BLaER1 treated with 17β-estradiol and CSF1 and Interleukin-3, amounts not matched to agents 10 nM and 100 nM (cell line): Measurements from ENCODE around the gene GET4.
"Not testable (repeated sequence)": the region's sequence is repeated elsewhere in the genome, so short reads cannot be mapped to it uniquely, and the experiment has no call there.

Experiments used
- H3K27ac ChIP-seq, 11 experiments: shearing (Covaris generic); formaldehyde crosslinking; 2 replicates each; pipeline ENCODE4 v1.8.1; 2022
- H3K27me3 ChIP-seq, 11 experiments: shearing (Covaris generic); formaldehyde crosslinking; 2 replicates each; pipeline ENCODE4 v1.8.1; 2022
- H3K36me3 ChIP-seq, 11 experiments: shearing (Covaris generic); formaldehyde crosslinking; 2 replicates each; pipeline ENCODE4 v1.8.1; 2022
- H3K4me1 ChIP-seq, 10 experiments: shearing (Covaris generic); formaldehyde crosslinking; 2 replicates each; pipeline ENCODE4 v1.8.1; 2022
- H3K4me2 ChIP-seq, 11 experiments: shearing (Covaris generic); formaldehyde crosslinking; 2 replicates each; pipeline ENCODE4 v1.8.1; 2022
- H3K4me3 ChIP-seq, 10 experiments: shearing (Covaris generic); formaldehyde crosslinking; 2 replicates each; pipeline ENCODE4 v1.8.1; 2022
- H3K9ac ChIP-seq, 11 experiments: shearing (Covaris generic); formaldehyde crosslinking; 2 replicates each; pipeline ENCODE4 v1.8.1; 2022
- H3K9me3 ChIP-seq, 11 experiments: shearing (Covaris generic); formaldehyde crosslinking; replicated peaks in 1 of 11; 2 replicates each; pipeline ENCODE4 v1.8.1; 2022
- H4K20me1 ChIP-seq, 11 experiments: shearing (Covaris generic); formaldehyde crosslinking; 2 replicates each; pipeline ENCODE4 v1.8.1; 2022
- Cebpa-rat ChIP-seq, 11 experiments: shearing (Covaris generic); IDR thresholded peaks; 2 replicates each; pipeline ENCODE4 v1.8.1; 2022

The GET4 gene

DNA sequence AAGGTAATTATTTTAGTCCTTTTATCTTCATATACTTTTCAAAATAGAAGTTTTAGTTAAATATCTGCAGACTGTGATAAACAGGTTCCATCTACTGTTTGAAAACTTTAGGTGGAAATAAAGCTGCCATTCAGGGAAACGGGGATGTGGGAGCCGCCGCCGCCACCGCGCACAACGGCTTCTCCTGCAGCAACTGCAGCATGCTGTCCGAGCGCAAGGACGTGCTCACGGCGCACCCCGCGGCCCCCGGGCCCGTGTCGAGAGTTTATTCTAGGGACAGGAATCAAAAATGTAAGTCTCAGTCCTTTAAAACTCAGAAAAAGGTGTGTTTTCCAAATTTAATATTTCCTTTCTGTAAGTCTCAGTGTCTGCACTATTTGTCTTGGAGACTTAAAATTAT lies 33.1 kb upstream of the GET4 start:
- Histone ChIP-seq H3K27ac (no peak overlapping the region), H4K20me1 (peaks cover 10 to 89% (median 75%) of the 10 kb centered on the region in 11 experiments; a peak in 20 of 22 replicates), H3K4me1 (peaks cover 0 to 7% (median 5%) of the 10 kb centered on the region in 10 experiments; a peak in 8 of 20 replicates), H3K4me3 (no peak overlapping the region), H3K9ac (no peak overlapping the region), H3K9me3 (peaks cover 0 to 25% (median 0%) of the 10 kb centered on the region in 11 experiments; a peak in 9 of 22 replicates), H3K36me3 (peaks cover 83 to 100% (median 93%) of the 10 kb centered on the region in 11 experiments), H3K4me2 (no peak overlapping the region), H3K27me3 (no peaks in the 10 kb centered on the region)
- no peak for TF ChIP-seq Cebpa-rat (IDR thresholded peaks at IDR 0.05)

GRCh38 chr7:844043-844442 lies 32.3 kb upstream of the GET4 start:
- peaks cover 82 to 100% (median 93%) of the 10 kb centered on the region in 11 experiments for H3K36me3 ChIP-seq
- peaks cover 2 to 89% (median 69%) of the 10 kb centered on the region in 11 experiments; a peak in 20 of 22 replicates for H4K20me1 ChIP-seq
- peaks cover 0 to 25% (median 0%) of the 10 kb centered on the region in 11 experiments; a peak in 9 of 22 replicates for H3K9me3 ChIP-seq
- no peaks in the 10 kb centered on the region for H3K27me3 ChIP-seq
- H3K4me3 ChIP-seq = no peak overlapping the region
- no peak overlapping the region for H3K9ac ChIP-seq
- no peak for TF ChIP-seq Cebpa-rat (IDR thresholded peaks at IDR 0.05)
- no peak overlapping the region for H3K4me2 ChIP-seq
- peaks cover 0 to 3% (median 0%) of the 10 kb centered on the region in 10 experiments; a peak in 4 of 20 replicates for H3K4me1 ChIP-seq
- H3K27ac ChIP-seq = no peak overlapping the region

DNA sequence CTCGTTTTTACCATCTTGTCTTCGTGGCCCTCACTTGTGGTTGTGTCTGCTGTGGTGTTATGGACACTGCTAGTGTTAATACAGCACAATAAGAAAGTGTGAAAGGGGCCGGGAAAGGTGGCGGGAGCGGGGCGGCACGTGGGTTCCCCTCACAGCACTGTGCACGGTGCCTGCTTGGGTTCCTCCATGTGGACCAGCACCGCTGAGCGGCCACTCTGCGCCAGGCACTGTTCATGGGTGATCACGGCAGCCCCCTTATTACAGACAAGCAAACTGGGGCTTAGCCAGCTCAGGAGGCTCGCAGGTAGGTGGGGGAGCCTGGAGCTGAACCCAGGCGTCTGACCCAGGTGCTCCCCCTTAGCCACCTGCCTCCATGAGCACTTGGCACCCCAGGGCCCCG lies 31.8 kb upstream of the GET4 start:
- peaks cover 0 to 25% (median 0%) of the 10 kb centered on the region in 11 experiments; a peak in 9 of 22 replicates for H3K9me3 ChIP-seq
- no peak overlapping the region for H3K27ac ChIP-seq
- H3K4me3 ChIP-seq = no peak overlapping the region
- no peak overlapping the region for H3K4me2 ChIP-seq
- no peaks in the 10 kb centered on the region for H3K27me3 ChIP-seq
- no peak overlapping the region; a peak in 1 of 22 replicates for H3K9ac ChIP-seq
- H4K20me1 ChIP-seq = peaks cover 0 to 89% (median 69%) of the 10 kb centered on the region in 11 experiments; a peak in 20 of 22 replicates
- no peak for TF ChIP-seq Cebpa-rat (IDR thresholded peaks at IDR 0.05)
- peaks cover 83 to 100% (median 93%) of the 10 kb centered on the region in 11 experiments for H3K36me3 ChIP-seq
- H3K4me1 ChIP-seq = no peaks in the 10 kb centered on the region

DNA sequence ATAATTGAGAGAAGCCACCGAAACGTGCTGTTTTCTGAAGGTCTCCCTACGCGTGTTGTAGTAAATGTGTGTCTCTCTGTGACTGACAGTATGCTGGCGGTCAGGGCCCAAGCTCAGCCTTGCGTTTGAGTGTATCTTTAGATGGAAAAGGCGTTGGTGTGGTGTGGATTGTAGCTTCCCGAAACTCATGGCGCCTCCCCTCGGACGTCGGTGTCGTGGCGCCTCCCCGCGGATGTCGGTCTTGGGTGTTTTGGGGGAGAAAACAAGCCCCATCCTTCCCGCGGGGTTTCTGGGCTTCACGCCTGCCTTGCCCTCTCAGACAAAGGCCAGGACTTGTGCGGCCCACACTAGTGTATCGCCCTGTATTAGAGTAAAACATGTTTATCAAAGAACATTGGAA lies 31.3 kb upstream of the GET4 start:
- no peak overlapping the region for H3K4me3 ChIP-seq
- H4K20me1 ChIP-seq = peaks cover 0 to 89% (median 69%) of the 10 kb centered on the region in 11 experiments; a peak in 20 of 22 replicates
- no peaks in the 10 kb centered on the region for H3K27me3 ChIP-seq
- H3K27ac ChIP-seq = no peak overlapping the region
- H3K9ac ChIP-seq = no peak overlapping the region
- H3K4me2 ChIP-seq = no peak overlapping the region
- no peak for TF ChIP-seq Cebpa-rat (IDR thresholded peaks at IDR 0.05)
- H3K9me3 ChIP-seq = peaks cover 0 to 25% (median 0%) of the 10 kb centered on the region in 11 experiments; a peak in 9 of 22 replicates
- H3K36me3 ChIP-seq = peaks cover 83 to 100% (median 93%) of the 10 kb centered on the region in 11 experiments
- no peaks in the 10 kb centered on the region for H3K4me1 ChIP-seq

- Histone ChIP-seq H3K4me3 (no peak overlapping the region), H3K36me3 (peaks cover 85 to 100% (median 95%) of the 10 kb centered on the region in 11 experiments), H3K9ac (no peak overlapping the region), H3K27me3 (no peaks in the 10 kb centered on the region), H3K4me1 (no peaks in the 10 kb centered on the region), H3K27ac (no peak overlapping the region), H4K20me1 (peaks cover 0 to 90% (median 70%) of the 10 kb centered on the region in 11 experiments; a peak in 20 of 22 replicates), H3K4me2 (no peak overlapping the region), H3K9me3 (peaks cover 0 to 25% (median 0%) of the 10 kb centered on the region in 11 experiments; a peak in 9 of 22 replicates)
- no peak for TF ChIP-seq Cebpa-rat (IDR thresholded peaks at IDR 0.05)
These were observed 30.6 kb upstream of the GET4 start for GRCh38 chr7:845731-846130.

- Histone ChIP-seq H4K20me1 (peaks cover 4 to 96% (median 74%) of the 10 kb centered on the region in 11 experiments; a peak in 21 of 22 replicates), H3K36me3 (peaks cover 86 to 100% (median 96%) of the 10 kb centered on the region in 11 experiments), H3K9me3 (peaks cover 0 to 25% (median 0%) of the 10 kb centered on the region in 11 experiments; a peak in 9 of 22 replicates)
- H3K27me3 ChIP-seq, H3K4me2 ChIP-seq, H3K9ac ChIP-seq, H3K4me1 ChIP-seq, H3K27ac ChIP-seq, H3K4me3 ChIP-seq: not testable (repeated sequence)
These were observed 29.2 kb upstream of the GET4 start for GRCh38 chr7:846958-847650.

- Histone ChIP-seq H3K36me3 (peaks cover 86 to 100% (median 96%) of the 10 kb centered on the region in 11 experiments), H3K9me3 (peaks cover 0 to 25% (median 0%) of the 10 kb centered on the region in 11 experiments; a peak in 9 of 22 replicates), H4K20me1 (peaks cover 4 to 95% (median 74%) of the 10 kb centered on the region in 11 experiments; a peak in 21 of 22 replicates)
- H3K4me1 ChIP-seq, H3K4me3 ChIP-seq, H3K9ac ChIP-seq, H3K27me3 ChIP-seq, H3K4me2 ChIP-seq, H3K27ac ChIP-seq: not testable (repeated sequence)
These were observed 28.6 kb upstream of the GET4 start for GRCh38 chr7:847728-848127.

GRCh38 chr7:849145-849544 lies 27.2 kb upstream of the GET4 start:
- peaks cover 0 to 25% (median 0%) of the 10 kb centered on the region in 11 experiments; a peak in 9 of 22 replicates for H3K9me3 ChIP-seq
- H3K27ac ChIP-seq = no peak overlapping the region
- H3K36me3 ChIP-seq = peaks cover 86 to 100% (median 96%) of the 10 kb centered on the region in 11 experiments
- TF ChIP-seq Cebpa-rat (IDR thresholded peaks at IDR 0.05) = no peak
- no peak overlapping the region for H3K9ac ChIP-seq
- no peaks in the 10 kb centered on the region for H3K27me3 ChIP-seq
- no peaks in the 10 kb centered on the region for H3K4me1 ChIP-seq
- peaks cover 4 to 94% (median 73%) of the 10 kb centered on the region in 11 experiments; a peak in 21 of 22 replicates for H4K20me1 ChIP-seq
- H3K4me2 ChIP-seq = no peak overlapping the region
- H3K4me3 ChIP-seq = no peak overlapping the region

DNA sequence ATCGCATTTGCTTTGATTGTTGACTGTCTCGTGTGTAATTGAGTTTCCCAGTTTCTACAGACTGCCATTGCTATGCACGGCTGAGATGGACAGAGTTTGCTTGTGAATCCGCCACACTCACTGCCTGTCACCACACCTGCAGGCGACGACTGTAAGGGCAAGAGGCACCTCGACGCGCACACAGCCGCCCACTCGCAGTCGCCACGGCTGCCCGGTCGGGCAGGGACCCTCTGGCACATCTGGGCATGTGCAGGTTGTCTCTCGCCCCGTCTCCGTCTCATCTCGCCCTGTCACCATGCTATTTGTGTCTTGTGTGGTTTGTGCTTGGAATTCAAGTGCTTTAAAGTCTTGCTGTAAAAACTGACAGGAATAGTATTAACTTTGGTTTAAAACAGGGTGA lies 26.6 kb upstream of the GET4 start:
- no peak for TF ChIP-seq Cebpa-rat (IDR thresholded peaks at IDR 0.05)
- H3K36me3 ChIP-seq = peaks cover 86 to 100% (median 96%) of the 10 kb centered on the region in 11 experiments
- H3K4me2 ChIP-seq = no peak overlapping the region
- no peak overlapping the region for H3K9ac ChIP-seq
- no peak overlapping the region for H3K4me3 ChIP-seq
- no peaks in the 10 kb centered on the region for H3K27me3 ChIP-seq
- H4K20me1 ChIP-seq = peaks cover 4 to 93% (median 69%) of the 10 kb centered on the region in 11 experiments; a peak in 21 of 22 replicates
- no peak overlapping the region for H3K27ac ChIP-seq
- peaks cover 0 to 25% (median 0%) of the 10 kb centered on the region in 11 experiments; a peak in 9 of 22 replicates for H3K9me3 ChIP-seq
- H3K4me1 ChIP-seq = no peaks in the 10 kb centered on the region
